Endothelial cell (in vitro differentiated cells): Measurements from ENCODE around the gene CACFD1. TPM values are rescaled to one million over a fixed set of nuclear protein-coding genes. Genes with fewer than 3 reads are reported as not detected.

Source experiments
- DNase-seq: peaks from one replicate; pipeline ENCODE4 v3.0.0; 2021; ENCODE audit warnings: low spot score
- H3K27ac Mint-ChIP-seq: one replicate; pipeline ENCODE4 v1.8.0; 2021; ENCODE audit warnings: mixed read lengths, inconsistent platforms; ENCODE audit not compliant: unreplicated experiment
- H3K27me3 Mint-ChIP-seq: one replicate; pipeline ENCODE4 v1.8.0; 2021; ENCODE audit warnings: mild to moderate bottlenecking, moderate library complexity, mixed read lengths, inconsistent platforms; ENCODE audit not compliant: unreplicated experiment
- H3K36me3 Mint-ChIP-seq: one replicate; pipeline ENCODE4 v1.8.0; 2021; ENCODE audit warnings: mild to moderate bottlenecking, low read depth, mixed read lengths, inconsistent platforms; ENCODE audit not compliant: unreplicated experiment
- H3K4me1 Mint-ChIP-seq: one replicate; pipeline ENCODE4 v1.8.0; 2021; ENCODE audit warnings: mild to moderate bottlenecking, mixed read lengths, inconsistent platforms; ENCODE audit not compliant: unreplicated experiment
- H3K4me3 Mint-ChIP-seq: one replicate; pipeline ENCODE4 v1.8.0; 2021; ENCODE audit warnings: mild to moderate bottlenecking, mixed read lengths, inconsistent platforms; ENCODE audit not compliant: unreplicated experiment
- H3K9me3 Mint-ChIP-seq: one replicate; pipeline ENCODE4 v1.8.0; 2021; ENCODE audit warnings: mixed read lengths, inconsistent platforms; ENCODE audit not compliant: unreplicated experiment
- total RNA-seq: library from RNA; stranded (reverse); fragmentation: NEBNext Ultra II Directional; extraction: Animal tissue kit (Norgen Biotek cat#: 25700); gene quantifications from one replicate; pipeline ENCODE4 v1.2.1, GENCODE V29; 2021; ENCODE audit not compliant: unreplicated experiment
- TF ChIP-seq, protein P1 (sequence below): fragments of 200-600 bp; sonication (generic); IDR thresholded peaks from one replicate; pipeline ENCODE4 v1.5.0; 2021; ENCODE audit warnings: antibody characterized with exemption; ENCODE audit not compliant: unreplicated experiment

CACFD1 gene
- total RNA-seq, 1 donor from 2014 or later, result 34.3 TPM

DNA sequence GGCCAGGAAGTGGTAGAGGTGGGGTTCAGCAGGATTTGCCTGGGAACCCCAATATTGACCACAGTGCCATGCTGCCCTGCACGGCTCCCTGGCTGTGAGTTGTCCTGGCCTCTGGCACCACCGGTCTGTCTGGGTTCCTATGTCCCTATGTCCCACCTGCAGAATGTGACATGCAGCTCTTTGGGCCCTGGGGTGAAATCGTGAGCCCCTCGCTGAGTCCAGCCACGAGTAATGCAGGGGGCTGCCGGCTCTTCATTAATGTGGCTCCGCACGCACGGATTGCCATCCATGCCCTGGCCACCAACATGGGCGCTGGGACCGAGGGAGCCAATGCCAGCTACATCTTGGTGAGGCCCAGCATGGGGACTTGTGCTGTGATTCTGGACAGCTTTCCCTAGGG, 2.0 kb upstream of the CACFD1 start:
- Mint-ChIP-seq H3K27ac (no peak overlapping the region), H3K27me3 (peaks cover 8% of the 10 kb centered on the region), H3K36me3 (no peaks in the 10 kb centered on the region), H3K4me3 (no peak overlapping the region), H3K4me1 (peaks cover 11% of the 10 kb centered on the region), H3K9me3 (no peaks in the 10 kb centered on the region)
- TF ChIP-seq, protein P1, sequence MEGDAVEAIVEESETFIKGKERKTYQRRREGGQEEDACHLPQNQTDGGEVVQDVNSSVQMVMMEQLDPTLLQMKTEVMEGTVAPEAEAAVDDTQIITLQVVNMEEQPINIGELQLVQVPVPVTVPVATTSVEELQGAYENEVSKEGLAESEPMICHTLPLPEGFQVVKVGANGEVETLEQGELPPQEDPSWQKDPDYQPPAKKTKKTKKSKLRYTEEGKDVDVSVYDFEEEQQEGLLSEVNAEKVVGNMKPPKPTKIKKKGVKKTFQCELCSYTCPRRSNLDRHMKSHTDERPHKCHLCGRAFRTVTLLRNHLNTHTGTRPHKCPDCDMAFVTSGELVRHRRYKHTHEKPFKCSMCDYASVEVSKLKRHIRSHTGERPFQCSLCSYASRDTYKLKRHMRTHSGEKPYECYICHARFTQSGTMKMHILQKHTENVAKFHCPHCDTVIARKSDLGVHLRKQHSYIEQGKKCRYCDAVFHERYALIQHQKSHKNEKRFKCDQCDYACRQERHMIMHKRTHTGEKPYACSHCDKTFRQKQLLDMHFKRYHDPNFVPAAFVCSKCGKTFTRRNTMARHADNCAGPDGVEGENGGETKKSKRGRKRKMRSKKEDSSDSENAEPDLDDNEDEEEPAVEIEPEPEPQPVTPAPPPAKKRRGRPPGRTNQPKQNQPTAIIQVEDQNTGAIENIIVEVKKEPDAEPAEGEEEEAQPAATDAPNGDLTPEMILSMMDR, result no peak
- no peak for DNase-seq

DNA sequence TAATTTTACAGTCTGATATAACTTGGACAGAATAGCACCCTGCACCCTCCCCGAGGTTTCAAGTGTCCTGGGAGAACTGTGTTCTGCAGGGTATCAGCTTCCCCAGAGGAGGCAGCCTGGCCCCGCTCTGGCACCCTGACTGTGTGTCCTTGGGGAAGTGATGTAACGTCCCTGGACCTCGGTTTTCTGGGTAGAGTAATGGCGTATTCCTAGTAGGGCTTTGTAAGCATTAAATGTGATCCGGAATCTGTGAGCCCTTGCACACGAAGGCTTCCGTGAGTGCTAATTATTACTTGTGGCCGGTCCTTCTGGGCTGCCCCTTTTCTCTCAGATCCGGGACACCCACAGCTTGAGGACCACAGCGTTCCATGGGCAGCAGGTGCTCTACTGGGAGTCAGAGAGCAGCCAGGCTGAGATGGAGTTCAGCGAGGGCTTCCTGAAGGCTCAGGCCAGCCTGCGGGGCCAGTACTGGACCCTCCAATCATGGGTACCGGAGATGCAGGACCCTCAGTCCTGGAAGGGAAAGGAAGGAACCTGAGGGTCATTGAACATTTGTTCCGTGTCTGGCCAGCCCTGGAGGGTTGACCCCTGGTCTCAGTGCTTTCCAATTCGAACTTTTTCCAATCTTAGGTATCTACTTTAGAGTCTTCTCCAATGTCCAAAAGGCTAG, 1.0 kb upstream of the CACFD1 start:
- Mint-ChIP-seq H3K4me3 (peak overlapping the region; percentile 87), H3K4me1 (peaks cover 11% of the 10 kb centered on the region), H3K27me3 (peaks cover 7% of the 10 kb centered on the region), H3K27ac (no peak overlapping the region), H3K9me3 (no peaks in the 10 kb centered on the region), H3K36me3 (no peaks in the 10 kb centered on the region)
- DNase-seq, result no peak
- TF ChIP-seq, protein P1, result no peak

DNA sequence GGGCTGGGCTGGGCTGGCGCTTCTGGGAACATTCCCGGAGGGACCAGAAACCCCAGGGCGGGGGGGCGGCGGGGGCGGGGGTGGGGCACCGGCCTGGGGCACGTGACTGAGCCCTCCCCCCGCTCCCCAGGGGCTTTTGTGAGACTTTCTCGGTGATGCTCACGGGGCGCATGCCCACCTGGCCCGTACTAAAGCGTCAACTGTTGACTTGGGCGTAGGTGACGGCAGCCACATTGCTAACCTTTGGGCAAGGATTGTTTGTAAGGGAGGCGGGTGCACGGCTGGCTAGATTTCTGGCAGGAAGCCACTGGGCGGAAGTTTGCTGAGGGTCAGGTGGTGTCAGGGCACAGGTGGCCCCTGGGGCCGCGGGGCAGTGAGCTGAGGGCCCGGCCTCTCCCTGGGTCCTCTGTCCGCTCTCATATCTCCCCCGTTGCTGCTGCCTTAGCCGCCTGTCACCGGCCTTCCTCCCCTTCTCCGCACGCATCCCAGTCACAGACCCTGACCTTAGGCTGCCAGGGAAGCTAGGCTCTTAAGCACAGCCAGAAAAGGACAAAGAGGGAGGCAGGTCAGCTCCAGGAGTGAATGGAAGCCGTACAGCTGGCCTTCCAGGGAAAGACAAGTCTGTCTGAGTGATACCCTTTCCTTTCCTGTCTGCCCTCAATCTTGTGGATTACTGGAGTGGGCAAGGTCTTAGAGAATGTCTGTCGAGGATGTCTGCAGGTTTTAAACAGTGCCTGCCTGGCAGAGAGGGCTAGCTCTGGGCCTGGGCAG, 812 bp downstream of the CACFD1 start:
- TF ChIP-seq, protein P1, result no peak
- DNase-seq, result peak; percentile 58
- Mint-ChIP-seq H3K4me1 (peaks cover 11% of the 10 kb centered on the region), H3K36me3 (peaks cover 3% of the 10 kb centered on the region), H3K9me3 (no peaks in the 10 kb centered on the region), H3K4me3 (peak overlapping the region; percentile 90), H3K27me3 (peaks cover 4% of the 10 kb centered on the region), H3K27ac (peak overlapping the region; percentile 84)

DNA sequence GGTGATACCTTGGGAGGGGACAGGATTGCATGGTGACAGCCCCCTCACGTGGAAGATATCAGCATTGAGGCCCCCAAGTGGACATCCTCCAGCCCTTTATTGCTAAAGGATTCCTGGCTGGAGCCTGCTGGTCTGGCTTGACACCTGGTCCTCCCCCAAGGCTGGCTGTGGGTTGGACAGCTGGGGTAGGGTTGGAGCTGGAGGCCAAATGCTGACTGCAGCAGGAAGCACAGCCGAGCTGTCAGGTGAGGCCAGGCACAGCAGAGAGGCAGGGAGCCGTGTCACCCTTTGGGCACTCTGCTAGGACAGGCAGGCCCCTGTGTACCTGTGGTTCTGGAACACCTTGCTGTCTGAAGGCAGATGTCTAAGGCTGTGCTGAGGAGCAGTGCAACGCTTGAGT, 2.2 kb downstream of the CACFD1 start:
- Mint-ChIP-seq H3K27ac (no peak overlapping the region), H3K27me3 (peaks cover 3% of the 10 kb centered on the region), H3K9me3 (no peaks in the 10 kb centered on the region), H3K4me3 (no peak overlapping the region), H3K4me1 (peaks cover 11% of the 10 kb centered on the region), H3K36me3 (peaks cover 4% of the 10 kb centered on the region)
- TF ChIP-seq, protein P1, result no peak
- DNase-seq, result no peak

DNA sequence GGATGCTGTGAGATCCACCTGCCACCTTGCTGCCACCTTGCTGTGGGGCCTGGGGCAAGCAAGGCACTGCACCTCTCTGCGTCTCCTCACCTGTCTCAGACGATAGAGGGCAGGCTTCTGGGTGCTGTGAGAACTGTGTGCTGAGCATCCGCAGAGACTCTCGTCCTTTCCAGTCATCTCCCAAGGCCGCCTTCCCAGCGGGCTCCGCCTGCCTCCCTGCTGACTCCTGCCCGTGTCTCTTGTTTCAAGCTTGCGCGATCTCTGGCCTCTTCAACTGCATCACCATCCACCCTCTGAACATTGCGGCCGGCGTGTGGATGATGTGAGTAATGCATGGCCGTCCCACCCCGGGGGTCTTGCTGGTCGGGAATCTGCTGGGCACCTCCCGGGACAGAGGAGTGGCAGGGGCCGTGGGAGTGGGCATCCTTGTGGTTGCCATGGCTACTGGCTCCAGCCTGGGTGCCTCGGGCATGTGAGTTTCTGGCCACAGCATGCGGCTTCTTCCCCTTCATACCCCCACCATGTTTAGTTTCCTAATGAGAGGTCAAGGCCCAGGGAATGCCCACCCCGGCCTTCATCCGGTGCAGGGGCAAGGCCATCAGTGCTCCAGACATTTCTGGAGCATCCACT, 3.6 kb downstream of the CACFD1 start:
- Mint-ChIP-seq H3K27me3 (peaks cover 6% of the 10 kb centered on the region), H3K27ac (no peak overlapping the region), H3K4me3 (no peak overlapping the region), H3K36me3 (peaks cover 4% of the 10 kb centered on the region), H3K9me3 (no peaks in the 10 kb centered on the region), H3K4me1 (peaks cover 11% of the 10 kb centered on the region)
- TF ChIP-seq, protein P1, result no peak
- no peak for DNase-seq
